ENCODE results near the gene FGFBP2. TPM values are rescaled to one million over a fixed set of nuclear protein-coding genes. Genes with fewer than 3 reads are reported as not detected.

FGFBP2 gene
- total RNA-seq, 3 donors from 2014 or later = 4.0 TPM; not detected in 2

GRCh38 chr4:15964159-15964558 lies 1.2 kb upstream of the FGFBP2 start:
- TF ChIP-seq, protein P1, sequence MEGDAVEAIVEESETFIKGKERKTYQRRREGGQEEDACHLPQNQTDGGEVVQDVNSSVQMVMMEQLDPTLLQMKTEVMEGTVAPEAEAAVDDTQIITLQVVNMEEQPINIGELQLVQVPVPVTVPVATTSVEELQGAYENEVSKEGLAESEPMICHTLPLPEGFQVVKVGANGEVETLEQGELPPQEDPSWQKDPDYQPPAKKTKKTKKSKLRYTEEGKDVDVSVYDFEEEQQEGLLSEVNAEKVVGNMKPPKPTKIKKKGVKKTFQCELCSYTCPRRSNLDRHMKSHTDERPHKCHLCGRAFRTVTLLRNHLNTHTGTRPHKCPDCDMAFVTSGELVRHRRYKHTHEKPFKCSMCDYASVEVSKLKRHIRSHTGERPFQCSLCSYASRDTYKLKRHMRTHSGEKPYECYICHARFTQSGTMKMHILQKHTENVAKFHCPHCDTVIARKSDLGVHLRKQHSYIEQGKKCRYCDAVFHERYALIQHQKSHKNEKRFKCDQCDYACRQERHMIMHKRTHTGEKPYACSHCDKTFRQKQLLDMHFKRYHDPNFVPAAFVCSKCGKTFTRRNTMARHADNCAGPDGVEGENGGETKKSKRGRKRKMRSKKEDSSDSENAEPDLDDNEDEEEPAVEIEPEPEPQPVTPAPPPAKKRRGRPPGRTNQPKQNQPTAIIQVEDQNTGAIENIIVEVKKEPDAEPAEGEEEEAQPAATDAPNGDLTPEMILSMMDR (IDR thresholded peaks at IDR 0.05) = no peak
- Histone ChIP-seq H3K4me1 (ENCODE audit: low read depth) (peaks cover 9% of the 10 kb centered on the region), H3K9me3 (no peaks in the 10 kb centered on the region), H3K36me3 (ENCODE audit: low read depth) (no peaks in the 10 kb centered on the region), H3K4me3 (no peak overlapping the region)
- intact Hi-C loops (cut with DNase I, micrococcal nuclease) = no loop called here
- DNase-seq (no peak), ATAC-seq (peak; percentile 40)

DNA sequence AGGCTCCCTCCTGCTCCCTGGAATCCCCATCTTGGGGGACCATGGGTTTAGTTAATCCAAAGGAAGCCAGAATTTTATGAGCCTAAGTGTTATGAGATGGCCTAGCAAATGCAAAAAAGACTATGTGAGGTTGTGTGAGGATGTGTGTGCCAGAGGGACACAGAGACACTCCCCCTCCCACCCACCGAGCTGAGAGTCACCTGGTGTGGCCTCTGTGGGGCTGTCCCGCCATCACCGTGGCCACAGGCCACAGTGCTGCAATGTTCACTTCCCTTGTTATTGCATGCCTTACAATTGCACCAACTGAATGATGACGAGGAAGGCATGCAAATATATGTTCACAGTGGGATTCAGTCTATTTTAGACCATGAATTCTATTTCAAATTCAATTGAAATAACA lies 601 bp upstream of the FGFBP2 start:
- peaks cover 9% of the 10 kb centered on the region for H3K4me1 ChIP-seq (ENCODE audit: low read depth)
- H3K9me3 ChIP-seq = no peaks in the 10 kb centered on the region
- H3K4me3 ChIP-seq = no peak overlapping the region
- intact Hi-C loops (cut with DNase I, micrococcal nuclease) = no loop called here
- DNase-seq (no peak), ATAC-seq (peak; percentile 53)
- no peaks in the 10 kb centered on the region for H3K36me3 ChIP-seq (ENCODE audit: low read depth)
- TF ChIP-seq, protein P1 (IDR thresholded peaks at IDR 0.05) = no peak

GRCh38 chr4:15961781-15962510 lies 1.0 kb downstream of the FGFBP2 start:
- ATAC-seq (no peak), DNase-seq (no peak)
- Histone ChIP-seq H3K36me3 (ENCODE audit: low read depth) (no peaks in the 10 kb centered on the region), H3K4me3 (no peak overlapping the region), H3K4me1 (ENCODE audit: low read depth) (peaks cover 9% of the 10 kb centered on the region), H3K9me3 (no peaks in the 10 kb centered on the region)
- TF ChIP-seq, protein P1 (IDR thresholded peaks at IDR 0.05) = no peak
- intact Hi-C loops (cut with DNase I, micrococcal nuclease) = no loop called here

DNA sequence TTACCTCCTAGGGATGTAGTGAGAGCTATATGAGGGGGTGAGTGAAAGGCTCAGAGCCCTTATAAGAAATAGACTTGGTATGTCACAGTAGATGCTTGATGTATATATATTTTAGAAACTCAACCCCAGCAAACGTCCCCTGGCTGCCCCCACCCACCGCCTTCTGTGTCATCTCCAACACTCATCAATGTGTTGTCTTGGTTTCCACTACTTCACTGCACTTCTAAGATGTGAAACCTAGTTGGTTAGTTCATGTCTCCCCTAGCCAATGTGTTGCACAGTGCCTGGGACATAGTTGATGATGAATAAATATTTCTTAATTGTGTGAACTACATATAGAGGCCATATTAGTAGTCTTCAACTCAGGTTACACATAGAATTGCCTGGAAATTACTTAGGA lies 4.4 kb downstream of the FGFBP2 start:
- intact Hi-C loops (cut with DNase I, micrococcal nuclease) = loop anchor here (10.0 kb wide), 1 partner anchor 154 kb away; no protein-coding TSS in a partner anchor
- Histone ChIP-seq H3K9me3 (no peaks in the 10 kb centered on the region), H3K36me3 (ENCODE audit: low read depth) (no peaks in the 10 kb centered on the region), H3K4me3 (no peak overlapping the region), H3K4me1 (ENCODE audit: low read depth) (peaks cover 7% of the 10 kb centered on the region)
- DNase-seq (no peak), ATAC-seq (no peak)
- TF ChIP-seq, protein P1 (IDR thresholded peaks at IDR 0.05) = no peak

DNA sequence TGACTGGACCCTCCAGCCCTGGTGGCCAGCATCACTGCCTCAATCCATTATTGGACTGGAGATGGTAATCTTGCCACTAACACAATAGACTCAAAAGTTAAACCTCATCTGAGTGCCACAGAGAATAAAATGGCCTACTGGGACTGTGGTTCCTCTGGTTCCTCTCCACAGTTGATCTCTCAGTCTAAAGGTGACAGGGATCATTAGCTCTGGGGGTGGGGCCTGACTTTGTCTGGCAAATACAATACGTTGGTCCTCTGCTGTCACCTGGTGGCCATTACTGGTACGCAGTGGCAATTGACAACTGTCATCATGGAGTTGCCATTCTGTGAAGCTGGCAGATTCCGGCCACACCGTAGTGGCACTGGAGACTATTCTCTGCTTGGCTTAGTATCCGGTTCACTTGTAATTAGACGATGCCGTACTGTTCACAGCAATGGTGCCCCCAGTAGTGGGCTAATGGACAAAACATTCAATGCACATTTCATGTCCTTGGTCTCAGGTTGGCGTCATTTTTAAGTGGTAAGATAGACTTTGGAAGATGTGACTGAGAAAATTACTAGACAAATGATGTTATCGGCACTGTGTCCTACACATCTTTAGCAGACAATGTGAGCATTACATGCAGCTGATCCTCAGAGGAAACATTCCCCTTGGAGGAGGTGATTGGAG lies 6.7 kb downstream of the FGFBP2 start:
- Histone ChIP-seq H3K36me3 (ENCODE audit: low read depth) (no peaks in the 10 kb centered on the region), H3K4me1 (ENCODE audit: low read depth) (no peaks in the 10 kb centered on the region), H3K4me3 (no peak overlapping the region), H3K9me3 (no peaks in the 10 kb centered on the region)
- ATAC-seq (peak; percentile 100), DNase-seq (peak; percentile 65 to 99 (median 87))
- TF ChIP-seq, protein P1 (IDR thresholded peaks at IDR 0.05) = peak; percentile 78
- intact Hi-C loops (cut with DNase I, micrococcal nuclease) = loop anchor here (2.0 to 10.0 kb wide), 2 partner anchors 74 to 152 kb away; no protein-coding TSS in a partner anchor

Data from mucosa of descending colon (tissue), 3 donors.